ENCODE data around the gene ATG2B.
A peak's percentile ranks its signal among the peaks of the same experiment; 100 is the strongest.

Gene ATG2B

GRCh38 chr14:96268431-96269358 lies 94.4 kb downstream of the ATG2B start:
- peak; percentile 95 for DNase-seq

- peak; percentile 58 for DNase-seq
Observed at GRCh38 chr14:96267916-96268315, 95.2 kb downstream of the ATG2B start.

GRCh38 chr14:96267336-96267735 lies 95.8 kb downstream of the ATG2B start:
- DNase-seq: peak; percentile 92

GRCh38 chr14:96265383-96266095 lies 97.6 kb downstream of the ATG2B start:
- DNase-seq: peak; percentile 61

GRCh38 chr14:96264853-96265252 lies 98.3 kb downstream of the ATG2B start:
- DNase-seq: peak; percentile 49

- DNase-seq: no peak
Observed at GRCh38 chr14:96264200-96264553, 99.0 kb downstream of the ATG2B start.

- no peak for DNase-seq
Observed at GRCh38 chr14:96263347-96264199, 99.6 kb downstream of the ATG2B start.

GRCh38 chr14:96261772-96262655 lies 101.1 kb downstream of the ATG2B start:
- peak; percentile 33 for DNase-seq

GRCh38 chr14:96261053-96261452 lies 102.1 kb downstream of the ATG2B start:
- no peak for DNase-seq

GRCh38 chr14:96260341-96260821 lies 102.8 kb downstream of the ATG2B start:
- DNase-seq: peak; percentile 84

- DNase-seq: no peak
Observed at GRCh38 chr14:96257900-96258299, 105.2 kb downstream of the ATG2B start.

- no peak for DNase-seq
Observed at GRCh38 chr14:96257056-96257455, 106.1 kb downstream of the ATG2B start.

- DNase-seq: no peak
Observed at GRCh38 chr14:96256407-96256806, 106.7 kb downstream of the ATG2B start.

- DNase-seq: peak; percentile 97
Observed at GRCh38 chr14:96255501-96256366, 107.4 kb downstream of the ATG2B start, which contains the start of gene BDKRB1. BDKRB1 (plus strand) TSS chr14:96256210; CDS start chr14:96263683, 7,473 bp downstream.

GRCh38 chr14:96254687-96255086 lies 108.5 kb downstream of the ATG2B start:
- no peak for DNase-seq

GRCh38 chr14:96252999-96253539 lies 110.1 kb downstream of the ATG2B start:
- DNase-seq: peak; percentile 98

GRCh38 chr14:96252323-96252998 lies 110.7 kb downstream of the ATG2B start:
- peak; percentile 80 for DNase-seq

GRCh38 chr14:96251656-96252155 lies 111.4 kb downstream of the ATG2B start:
- no peak for DNase-seq

- no peak for DNase-seq
Observed at GRCh38 chr14:96250485-96250884, 112.7 kb downstream of the ATG2B start.

GRCh38 chr14:96249029-96249428 lies 114.1 kb downstream of the ATG2B start:
- DNase-seq: peak; percentile 92

Data from fibroblast of skin of right biceps (primary cell).